ENCODE results near the gene PLXNA4. TPM values are rescaled to one million over a fixed set of nuclear protein-coding genes. Genes with fewer than 3 reads are reported as not detected.
A peak's percentile ranks its signal among the peaks of the same experiment; 100 is the strongest.

The PLXNA4 gene
- total and polyA plus RNA-seq, 7 experiments from 2014 or later: 0.05 to 31.6 (median 1.1) TPM

GRCh38 chr7:132103718-132104117 is 472.6 kb downstream of the PLXNA4 start:
- DNase-seq: no peak
- POLR2A ChIA-PET: no interaction called here
- Histone ChIP-seq H3K9me3 (ENCODE audit: control insufficient read depth in 2 of 3, low read length in 3 of 3) (no peaks in the 10 kb centered on the region), H3K4me3 (ENCODE audit: low read length) (no peak overlapping the region), H3K36me3 (ENCODE audit: control insufficient read depth in 2 of 3, insufficient read depth in 3 of 3, low read length in 3 of 3) (no peaks in the 10 kb centered on the region), H3K27me3 (ENCODE audit: control insufficient read depth in 2 of 2, insufficient read depth in 2 of 2, low read length in 2 of 2) (no peaks in the 10 kb centered on the region), H3K4me1 (ENCODE audit: control insufficient read depth in 2 of 2, insufficient read depth in 2 of 2, low read length in 2 of 2) (no peaks in the 10 kb centered on the region), H3K27ac (ENCODE audit: low read depth, low read length) (no peak overlapping the region)
- CTCF ChIA-PET: no interaction called here
- Mint-ChIP-seq H3K4me1 (no peaks in the 10 kb centered on the region), H3K36me3 (no peaks in the 10 kb centered on the region), H3K27ac (no peak overlapping the region), H3K4me3 (no peak overlapping the region), H3K9me3 (peaks cover 0 to 3% (median 0%) of the 10 kb centered on the region in 11 donors), H3K27me3 (peaks cover 5 to 27% (median 10%) of the 10 kb centered on the region in 5 donors)
- ATAC-seq: no peak
- intact Hi-C loops (cut with micrococcal nuclease): no loop called here

GRCh38 chr7:132102942-132103341 is 473.3 kb downstream of the PLXNA4 start:
- Histone ChIP-seq H3K36me3 (ENCODE audit: control insufficient read depth in 2 of 3, insufficient read depth in 3 of 3, low read length in 3 of 3) (no peaks in the 10 kb centered on the region), H3K4me3 (ENCODE audit: low read length) (no peak overlapping the region), H3K9me3 (ENCODE audit: control insufficient read depth in 2 of 3, low read length in 3 of 3) (no peaks in the 10 kb centered on the region), H3K27me3 (ENCODE audit: control insufficient read depth in 2 of 2, insufficient read depth in 2 of 2, low read length in 2 of 2) (no peaks in the 10 kb centered on the region), H3K4me1 (ENCODE audit: control insufficient read depth in 2 of 2, insufficient read depth in 2 of 2, low read length in 2 of 2) (no peaks in the 10 kb centered on the region), H3K27ac (ENCODE audit: low read depth, low read length) (no peak overlapping the region)
- Mint-ChIP-seq H3K36me3 (no peaks in the 10 kb centered on the region), H3K4me1 (no peaks in the 10 kb centered on the region), H3K4me3 (no peak overlapping the region), H3K9me3 (peaks cover 0 to 3% (median 0%) of the 10 kb centered on the region in 11 donors), H3K27me3 (peaks cover 4 to 22% (median 7%) of the 10 kb centered on the region in 5 donors), H3K27ac (peak overlapping the region in 1 of 9 donors; percentile 84)
- intact Hi-C loops (cut with micrococcal nuclease): no loop called here
- ChIA-PET CTCF (no interaction called here), POLR2A (no interaction called here)
- no peak for ATAC-seq
- no peak for DNase-seq

GRCh38 chr7:132102391-132102790 is 473.9 kb downstream of the PLXNA4 start:
- Mint-ChIP-seq H3K36me3 (no peaks in the 10 kb centered on the region), H3K27me3 (peaks cover 4 to 22% (median 7%) of the 10 kb centered on the region in 5 donors), H3K27ac (no peak overlapping the region), H3K4me1 (no peaks in the 10 kb centered on the region), H3K4me3 (no peak overlapping the region), H3K9me3 (peaks cover 0 to 3% (median 0%) of the 10 kb centered on the region in 11 donors)
- Histone ChIP-seq H3K27me3 (ENCODE audit: control insufficient read depth in 2 of 2, insufficient read depth in 2 of 2, low read length in 2 of 2) (no peaks in the 10 kb centered on the region), H3K9me3 (ENCODE audit: control insufficient read depth in 2 of 3, low read length in 3 of 3) (no peaks in the 10 kb centered on the region), H3K27ac (ENCODE audit: low read depth, low read length) (no peak overlapping the region), H3K4me3 (ENCODE audit: low read length) (no peak overlapping the region), H3K4me1 (ENCODE audit: control insufficient read depth in 2 of 2, insufficient read depth in 2 of 2, low read length in 2 of 2) (no peaks in the 10 kb centered on the region), H3K36me3 (ENCODE audit: control insufficient read depth in 2 of 3, insufficient read depth in 3 of 3, low read length in 3 of 3) (no peaks in the 10 kb centered on the region)
- intact Hi-C loops (cut with micrococcal nuclease): no loop called here
- ChIA-PET CTCF (no interaction called here), POLR2A (no interaction called here)
- DNase-seq (no peak), ATAC-seq (no peak)

- no peak for DNase-seq
- Histone ChIP-seq H3K27me3 (ENCODE audit: control insufficient read depth in 2 of 2, insufficient read depth in 2 of 2, low read length in 2 of 2) (no peaks in the 10 kb centered on the region), H3K27ac (ENCODE audit: low read depth, low read length) (no peak overlapping the region), H3K4me3 (ENCODE audit: low read length) (no peak overlapping the region), H3K9me3 (ENCODE audit: control insufficient read depth in 2 of 3, low read length in 3 of 3) (no peaks in the 10 kb centered on the region), H3K4me1 (ENCODE audit: control insufficient read depth in 2 of 2, insufficient read depth in 2 of 2, low read length in 2 of 2) (no peaks in the 10 kb centered on the region), H3K36me3 (ENCODE audit: control insufficient read depth in 2 of 3, insufficient read depth in 3 of 3, low read length in 3 of 3) (no peaks in the 10 kb centered on the region)
- Mint-ChIP-seq H3K4me1 (no peaks in the 10 kb centered on the region), H3K9me3 (peaks cover 0 to 5% (median 0%) of the 10 kb centered on the region in 11 donors), H3K4me3 (no peak overlapping the region), H3K36me3 (no peaks in the 10 kb centered on the region), H3K27ac (no peak overlapping the region), H3K27me3 (peaks cover 4 to 16% (median 7%) of the 10 kb centered on the region in 5 donors)
- ChIA-PET CTCF (no interaction called here), POLR2A (no interaction called here)
- ATAC-seq: no peak
- intact Hi-C loops (cut with micrococcal nuclease): no loop called here
Observed at GRCh38 chr7:132100981-132101380, 475.3 kb downstream of the PLXNA4 start.

GRCh38 chr7:132100483-132100882 is 475.8 kb downstream of the PLXNA4 start:
- Mint-ChIP-seq H3K9me3 (peaks cover 0 to 8% (median 0%) of the 10 kb centered on the region in 11 donors), H3K4me3 (no peak overlapping the region), H3K27ac (no peak overlapping the region), H3K4me1 (no peaks in the 10 kb centered on the region), H3K36me3 (no peaks in the 10 kb centered on the region), H3K27me3 (peaks cover 5 to 16% (median 7%) of the 10 kb centered on the region in 5 donors)
- POLR2A ChIA-PET: no interaction called here
- Histone ChIP-seq H3K9me3 (ENCODE audit: control insufficient read depth in 2 of 3, low read length in 3 of 3) (no peaks in the 10 kb centered on the region), H3K4me3 (ENCODE audit: low read length) (no peak overlapping the region), H3K36me3 (ENCODE audit: control insufficient read depth in 2 of 3, insufficient read depth in 3 of 3, low read length in 3 of 3) (no peaks in the 10 kb centered on the region), H3K27me3 (ENCODE audit: control insufficient read depth in 2 of 2, insufficient read depth in 2 of 2, low read length in 2 of 2) (no peaks in the 10 kb centered on the region), H3K27ac (ENCODE audit: low read depth, low read length) (no peak overlapping the region), H3K4me1 (ENCODE audit: control insufficient read depth in 2 of 2, insufficient read depth in 2 of 2, low read length in 2 of 2) (no peaks in the 10 kb centered on the region)
- intact Hi-C loops (cut with micrococcal nuclease): no loop called here
- ATAC-seq (no peak), DNase-seq (no peak)
- CTCF ChIA-PET: no interaction called here

GRCh38 chr7:132099163-132099562 is 477.1 kb downstream of the PLXNA4 start:
- Mint-ChIP-seq H3K27ac (no peak overlapping the region), H3K36me3 (no peaks in the 10 kb centered on the region), H3K9me3 (peaks cover 0 to 8% (median 0%) of the 10 kb centered on the region in 11 donors), H3K27me3 (peaks cover 5 to 26% (median 13%) of the 10 kb centered on the region in 5 donors), H3K4me3 (no peak overlapping the region), H3K4me1 (no peaks in the 10 kb centered on the region)
- H3K9me3 ChIP-seq (ENCODE audit: control insufficient read depth in 2 of 3, low read length in 3 of 3): no peaks in the 10 kb centered on the region
- ATAC-seq (no peak), DNase-seq (no peak)
- POLR2A ChIA-PET: no interaction called here
- H3K36me3 ChIP-seq (ENCODE audit: control insufficient read depth in 2 of 3, insufficient read depth in 3 of 3, low read length in 3 of 3): no peaks in the 10 kb centered on the region
- no peaks in the 10 kb centered on the region for H3K4me1 ChIP-seq (ENCODE audit: control insufficient read depth in 2 of 2, insufficient read depth in 2 of 2, low read length in 2 of 2)
- H3K27ac ChIP-seq (ENCODE audit: low read depth, low read length): no peak overlapping the region
- intact Hi-C loops (cut with micrococcal nuclease): no loop called here
- no peak overlapping the region for H3K4me3 ChIP-seq (ENCODE audit: low read length)
- CTCF ChIA-PET: no interaction called here
- no peaks in the 10 kb centered on the region for H3K27me3 ChIP-seq (ENCODE audit: control insufficient read depth in 2 of 2, insufficient read depth in 2 of 2, low read length in 2 of 2)

- no peak for ATAC-seq
- no peak for DNase-seq
- H3K27ac Mint-ChIP-seq: no peak overlapping the region
- H3K36me3 Mint-ChIP-seq: no peaks in the 10 kb centered on the region
- intact Hi-C loops (cut with micrococcal nuclease): no loop called here
- no peaks in the 10 kb centered on the region for H3K4me1 Mint-ChIP-seq
- POLR2A ChIA-PET: no interaction called here
- no peaks in the 10 kb centered on the region for H3K4me1 ChIP-seq (ENCODE audit: control insufficient read depth in 2 of 2, insufficient read depth in 2 of 2, low read length in 2 of 2)
- no peak overlapping the region for H3K27ac ChIP-seq (ENCODE audit: low read depth, low read length)
- no peaks in the 10 kb centered on the region for H3K9me3 ChIP-seq (ENCODE audit: control insufficient read depth in 2 of 3, low read length in 3 of 3)
- H3K36me3 ChIP-seq (ENCODE audit: control insufficient read depth in 2 of 3, insufficient read depth in 3 of 3, low read length in 3 of 3): no peaks in the 10 kb centered on the region
- no peak overlapping the region for H3K4me3 ChIP-seq (ENCODE audit: low read length)
- H3K4me3 Mint-ChIP-seq: no peak overlapping the region
- CTCF ChIA-PET: no interaction called here
- peaks cover 5 to 21% (median 13%) of the 10 kb centered on the region in 5 donors for H3K27me3 Mint-ChIP-seq
- no peaks in the 10 kb centered on the region for H3K27me3 ChIP-seq (ENCODE audit: control insufficient read depth in 2 of 2, insufficient read depth in 2 of 2, low read length in 2 of 2)
- H3K9me3 Mint-ChIP-seq: peaks cover 0 to 8% (median 0%) of the 10 kb centered on the region in 11 donors
Observed at GRCh38 chr7:132098327-132098726, 477.9 kb downstream of the PLXNA4 start.

Measured in naive thymus-derived CD4-positive, alpha-beta T cell (primary cell).